HG02981 (cell line): ENCODE data around the gene SMR3B.

ENCODE experiments used
- ATAC-seq: cut with Tn5 transposase; IDR thresholded peaks from one replicate; pipeline ENCODE4 v1.9.1; 2021; ENCODE audit warnings: mild to moderate bottlenecking, moderate library complexity; ENCODE audit not compliant: unreplicated experiment

SMR3B gene

GRCh38 chr4:70382691-70383181, at the start of gene SMR3B:
Gene SMR3B, plus strand, starts transcription at chr4:70383131. Its CDS starts 1,380 bp downstream, at chr4:70384511.
- ATAC-seq = no peak

GRCh38 chr4:70334681-70335080, 48.2 kb upstream of the SMR3B start, which contains the start of gene CABS1:
Gene CABS1, plus strand, starts transcription at chr4:70334981. Its CDS starts 59 bp downstream, at chr4:70335040.
- ATAC-seq = no peak

- ATAC-seq = no peak
Measured at GRCh38 chr4:70336043-70336442, 46.9 kb upstream of the SMR3B start.

GRCh38 chr4:70337886-70338420, 45.0 kb upstream of the SMR3B start:
- no peak for ATAC-seq

GRCh38 chr4:70356185-70356584, 26.7 kb upstream of the SMR3B start:
- ATAC-seq = no peak

GRCh38 chr4:70359115-70359661, 23.7 kb upstream of the SMR3B start:
- no peak for ATAC-seq

GRCh38 chr4:70360460-70360859, 22.5 kb upstream of the SMR3B start, which contains the start of gene SMR3A:
Gene SMR3A, plus strand, starts transcription at chr4:70360760. Its CDS starts 1,356 bp downstream, at chr4:70362116.
- ATAC-seq = no peak

DNA sequence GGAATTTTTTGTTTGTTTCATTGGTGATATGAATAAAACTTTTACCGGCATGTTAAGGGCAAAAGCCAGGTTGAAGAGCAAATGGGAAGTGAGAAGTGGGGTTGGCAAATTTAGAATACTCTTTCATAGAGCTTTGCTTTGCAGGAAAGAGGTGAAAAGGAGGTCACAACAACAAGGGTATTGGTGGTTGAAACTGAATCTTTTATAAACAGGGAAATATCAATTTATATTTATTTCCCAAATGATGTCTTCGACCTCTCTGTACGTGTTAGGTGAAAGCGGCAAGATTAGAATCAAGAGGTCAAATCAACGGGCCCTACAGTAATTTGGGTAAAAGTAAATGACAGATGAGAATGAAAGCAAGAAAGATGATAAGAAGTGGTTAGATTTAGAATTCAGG, 18.9 kb upstream of the SMR3B start:
- ATAC-seq = no peak

GRCh38 chr4:70365479-70365878, 17.5 kb upstream of the SMR3B start:
- ATAC-seq = no peak

DNA sequence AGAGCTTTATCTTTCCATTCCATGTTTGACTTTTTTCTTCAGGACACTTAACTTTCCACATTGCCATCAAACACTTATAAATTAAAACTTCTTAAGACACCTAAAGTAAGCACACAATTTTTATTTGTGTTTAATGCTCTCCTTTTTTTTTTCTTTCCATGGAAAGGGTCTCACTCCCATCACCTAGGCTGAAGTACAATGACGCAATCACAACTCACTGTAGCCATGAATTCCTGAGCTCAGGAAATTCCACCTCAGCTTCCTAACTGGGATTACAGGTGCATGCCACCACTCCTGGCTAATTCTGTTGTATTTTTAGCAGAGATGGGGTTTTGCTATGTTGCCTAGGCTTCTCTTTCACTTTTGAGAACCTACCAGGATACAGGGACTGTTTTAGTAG, 15.1 kb upstream of the SMR3B start:
- ATAC-seq = no peak

DNA sequence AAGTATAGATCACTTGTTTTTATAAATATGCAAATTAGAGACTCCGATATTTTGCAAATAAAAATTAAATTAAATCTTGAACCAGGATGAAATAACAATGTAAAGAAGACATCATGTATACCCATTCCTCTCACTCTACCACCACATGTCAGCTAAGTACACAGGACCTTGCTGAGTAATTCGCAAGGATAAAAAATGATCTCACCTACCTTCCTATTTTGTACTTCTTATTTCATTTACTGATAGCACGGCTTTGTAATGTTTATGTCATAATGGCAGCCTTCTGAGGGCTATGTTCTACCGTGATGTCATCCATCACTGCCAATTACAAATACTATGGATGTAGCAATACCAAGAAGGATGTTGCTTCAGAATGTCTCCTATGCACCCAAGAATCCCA, 10.9 kb upstream of the SMR3B start:
- ATAC-seq = no peak

DNA sequence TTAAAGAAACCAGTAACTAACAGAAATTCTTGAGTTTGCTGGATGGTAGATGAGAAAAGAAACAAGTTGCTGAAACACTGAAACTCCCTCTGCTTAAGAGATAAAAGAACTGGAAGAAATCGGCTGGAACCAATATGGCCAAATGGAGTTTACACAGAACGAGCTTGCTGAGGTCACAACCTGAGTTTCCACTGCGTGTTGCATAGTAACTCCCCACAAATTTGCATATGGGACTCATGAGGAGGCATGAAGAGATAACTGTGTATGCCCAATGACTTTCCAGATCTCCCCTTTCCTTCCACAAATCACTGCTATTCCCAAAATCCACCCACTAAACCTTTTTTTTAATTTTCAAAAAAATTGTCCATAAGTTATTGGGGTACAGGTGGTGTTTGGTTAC, 10.2 kb upstream of the SMR3B start:
- ATAC-seq = no peak

- no peak for ATAC-seq
Measured at GRCh38 chr4:70380578-70380977, 2.4 kb upstream of the SMR3B start.

- peak; percentile 65 for ATAC-seq
Measured at GRCh38 chr4:70392057-70392776, 9.3 kb downstream of the SMR3B start.

DNA sequence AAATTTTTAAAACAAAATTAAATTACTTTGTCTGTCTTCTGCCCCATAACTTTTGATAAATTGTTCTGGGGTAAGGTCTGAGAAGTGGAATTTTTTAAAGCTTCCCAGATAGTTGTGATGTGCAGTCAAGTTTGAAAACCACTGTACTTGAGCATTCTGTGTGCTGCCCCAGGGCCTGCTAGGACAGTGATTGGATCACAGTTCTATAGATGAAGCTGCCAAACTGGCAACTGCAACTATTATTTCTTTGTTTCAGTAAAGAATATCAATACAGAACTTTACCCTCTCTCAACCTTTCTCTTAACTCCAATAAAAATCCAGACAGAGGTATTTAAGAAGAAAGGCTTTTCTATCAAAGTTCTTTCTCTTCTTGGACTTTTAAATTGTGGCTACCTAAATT, 14.6 kb downstream of the SMR3B start, which contains the start of gene OPRPN:
TSS of gene OPRPN (plus strand) at position 361 of the 400 bp plus-strand sequence. CDS start 1,346 bp downstream, outside the sequence.
- ATAC-seq = no peak

- ATAC-seq = peak; percentile 77
Measured at GRCh38 chr4:70399319-70399718, 16.4 kb downstream of the SMR3B start.

GRCh38 chr4:70402762-70403161, 19.8 kb downstream of the SMR3B start:
- no peak for ATAC-seq

DNA sequence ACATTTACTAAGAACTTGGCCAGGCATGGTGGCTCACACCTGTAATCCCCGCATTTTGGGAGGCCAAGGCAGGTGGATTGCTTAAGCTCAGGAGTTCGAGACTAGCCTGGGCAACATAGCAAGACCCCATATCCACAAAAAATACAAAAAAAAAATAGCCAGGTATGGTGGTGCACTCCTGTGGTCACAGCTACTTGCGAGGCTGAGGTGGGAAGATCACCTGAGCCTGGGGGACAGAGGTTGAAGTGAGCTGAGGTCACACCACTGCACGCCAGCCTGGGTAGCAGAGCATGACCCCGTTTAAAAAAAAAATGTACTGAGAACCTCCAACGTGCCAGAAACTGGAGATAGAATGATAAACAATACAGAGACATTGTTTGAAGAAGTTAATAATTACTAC, 22.8 kb downstream of the SMR3B start:
- peak; percentile 61 for ATAC-seq

DNA sequence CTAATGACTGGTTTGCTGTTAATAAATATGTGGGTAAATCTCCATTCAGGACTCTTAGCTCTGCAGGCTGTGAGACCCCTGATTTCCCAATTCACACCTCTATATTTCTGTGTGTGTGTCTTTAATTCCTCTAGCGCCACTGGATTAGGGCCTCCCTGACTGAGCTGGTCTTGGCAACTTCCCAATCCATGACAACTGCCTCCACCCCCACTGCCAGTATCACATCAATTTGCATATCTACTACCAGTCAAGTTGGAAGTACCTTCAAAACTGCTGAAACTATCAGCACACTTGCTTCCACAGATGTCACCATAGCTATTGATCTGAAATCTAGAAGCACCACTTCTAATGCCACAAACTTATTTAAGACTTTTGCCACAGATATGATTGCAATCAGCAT, 42.4 kb downstream of the SMR3B start:
- ATAC-seq = no peak

GRCh38 chr4:70426789-70427188, 43.9 kb downstream of the SMR3B start:
- no peak for ATAC-seq

DNA sequence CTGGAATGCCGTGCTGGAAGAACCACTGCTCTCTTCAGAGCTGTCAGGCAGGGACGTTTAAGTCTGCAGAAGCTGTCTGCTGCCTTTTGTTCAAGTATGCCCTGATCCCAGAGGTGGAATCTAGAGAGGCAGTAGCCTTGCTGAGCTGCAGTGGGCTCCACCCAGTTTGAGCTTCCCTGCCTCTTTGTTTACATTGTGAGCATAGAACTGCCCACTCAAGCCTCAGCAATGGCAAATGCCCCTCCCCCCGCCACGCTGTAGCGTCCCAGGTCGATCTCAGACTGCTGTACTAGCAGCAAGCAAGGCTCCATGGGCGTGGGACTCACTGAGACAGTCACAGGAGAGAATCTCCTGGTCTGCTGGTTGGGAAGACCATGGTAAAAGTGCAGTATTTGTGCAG, 54.3 kb downstream of the SMR3B start:
- no peak for ATAC-seq
